ENCODE results near the gene TAS2R50.

- TF ChIP-seq CTCF (IDR thresholded peaks at IDR 0.05; ENCODE audit: insufficient read depth, low read length) = no peak
- TF ChIP-seq POLR2AphosphoS5 (IDR thresholded peaks at IDR 0.05; ENCODE audit: low read depth) = no peak
- no peak for TF ChIP-seq REST (IDR thresholded peaks at IDR 0.05; ENCODE audit: insufficient replicate concordance, low read depth)
- no peak for TF ChIP-seq GABPA (IDR thresholded peaks at IDR 0.05; ENCODE audit: low read depth)
Measured at GRCh38 chr12:11026118-11026517, 39.4 kb upstream of the TAS2R50 start.
